GM23338 (cell line): ENCODE measurements around the gene PODN. TPM values are rescaled to one million over a fixed set of nuclear protein-coding genes. Genes with fewer than 3 reads are reported as not detected.

Experiments used
- NANOG ChIP-seq: IDR thresholded peaks from 2 replicates; pipeline ENCODE4 v1.6.1; 2016; ENCODE audit warnings: antibody characterized with exemption, borderline replicate concordance
- ZNF331 ChIP-seq: fragments of 250-450 bp; sonication (Bioruptor Pico); IDR thresholded peaks from 2 replicates; pipeline ENCODE4 v1.5.0; 2020; ENCODE audit warnings: low read depth, mild to moderate bottlenecking, moderate library complexity
- ZNF462 ChIP-seq: fragments of 250-450 bp; sonication (Bioruptor Pico); IDR thresholded peaks from 2 replicates; pipeline ENCODE4 v1.5.0; 2020; ENCODE audit warnings: mild to moderate bottlenecking, moderate library complexity
- polyA plus RNA-seq: library from polyadenylated mRNA; unstranded; fragments of >200 nt; fragmentation: Nextera tagmentation; extraction: Ambion mirVana; gene quantifications from 2 replicates; pipeline ENCODE4 v1.2.1, GENCODE V29; 2016
- total RNA-seq: library from RNA; depleted of rRNA; stranded (reverse); fragments of >200 nt; shearing (Covaris generic); gene quantifications from 2 replicates; pipeline ENCODE4 v1.2.3, GENCODE V29; 2014
- TF ChIP-seq, protein P1 (sequence below): IDR thresholded peaks from one replicate; pipeline ENCODE4 v1.6.1; 2018; ENCODE audit warnings: antibody characterized with exemption; ENCODE audit not compliant: unreplicated experiment

Gene PODN
- total and polyA plus RNA-seq, 2 experiments from 2014 or later = 0.16 to 0.24 TPM

DNA sequence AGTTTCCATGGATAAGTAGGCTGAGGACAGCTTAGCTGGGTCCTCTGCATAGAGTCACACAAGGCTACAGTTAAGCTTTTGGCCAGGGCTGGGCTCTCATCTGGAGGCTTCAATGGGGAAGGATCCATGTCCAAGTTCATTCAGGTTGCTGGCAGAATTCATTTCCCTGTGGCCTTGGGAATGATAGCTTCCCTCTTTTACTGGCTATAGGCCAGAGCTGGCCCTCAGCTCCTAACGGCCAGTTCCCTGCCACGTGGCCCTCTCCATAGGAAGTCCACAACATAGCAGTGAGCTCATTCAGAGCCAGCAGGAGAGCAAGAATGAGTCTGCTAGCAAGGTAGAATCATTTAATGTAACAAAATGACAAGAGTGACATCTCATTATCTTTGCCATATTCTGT lies 15.1 kb upstream of the PODN start (continued):
- no peak for TF ChIP-seq ZNF462 (CRISPR knock-in tag)
- TF ChIP-seq, protein P1, sequence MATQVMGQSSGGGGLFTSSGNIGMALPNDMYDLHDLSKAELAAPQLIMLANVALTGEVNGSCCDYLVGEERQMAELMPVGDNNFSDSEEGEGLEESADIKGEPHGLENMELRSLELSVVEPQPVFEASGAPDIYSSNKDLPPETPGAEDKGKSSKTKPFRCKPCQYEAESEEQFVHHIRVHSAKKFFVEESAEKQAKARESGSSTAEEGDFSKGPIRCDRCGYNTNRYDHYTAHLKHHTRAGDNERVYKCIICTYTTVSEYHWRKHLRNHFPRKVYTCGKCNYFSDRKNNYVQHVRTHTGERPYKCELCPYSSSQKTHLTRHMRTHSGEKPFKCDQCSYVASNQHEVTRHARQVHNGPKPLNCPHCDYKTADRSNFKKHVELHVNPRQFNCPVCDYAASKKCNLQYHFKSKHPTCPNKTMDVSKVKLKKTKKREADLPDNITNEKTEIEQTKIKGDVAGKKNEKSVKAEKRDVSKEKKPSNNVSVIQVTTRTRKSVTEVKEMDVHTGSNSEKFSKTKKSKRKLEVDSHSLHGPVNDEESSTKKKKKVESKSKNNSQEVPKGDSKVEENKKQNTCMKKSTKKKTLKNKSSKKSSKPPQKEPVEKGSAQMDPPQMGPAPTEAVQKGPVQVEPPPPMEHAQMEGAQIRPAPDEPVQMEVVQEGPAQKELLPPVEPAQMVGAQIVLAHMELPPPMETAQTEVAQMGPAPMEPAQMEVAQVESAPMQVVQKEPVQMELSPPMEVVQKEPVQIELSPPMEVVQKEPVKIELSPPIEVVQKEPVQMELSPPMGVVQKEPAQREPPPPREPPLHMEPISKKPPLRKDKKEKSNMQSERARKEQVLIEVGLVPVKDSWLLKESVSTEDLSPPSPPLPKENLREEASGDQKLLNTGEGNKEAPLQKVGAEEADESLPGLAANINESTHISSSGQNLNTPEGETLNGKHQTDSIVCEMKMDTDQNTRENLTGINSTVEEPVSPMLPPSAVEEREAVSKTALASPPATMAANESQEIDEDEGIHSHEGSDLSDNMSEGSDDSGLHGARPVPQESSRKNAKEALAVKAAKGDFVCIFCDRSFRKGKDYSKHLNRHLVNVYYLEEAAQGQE = no peak
- TF ChIP-seq NANOG = no peak
- no peak for TF ChIP-seq ZNF331 (CRISPR knock-in tag)
